Chondrocyte (in vitro differentiated cells): ENCODE measurements around the gene FTHL17. TPM values are rescaled to one million over a fixed set of nuclear protein-coding genes. Genes with fewer than 3 reads are reported as not detected.

ENCODE experiments used
- DNase-seq: peaks from one replicate; pipeline ENCODE4 v3.0.0; 2021; ENCODE audit warnings: mixed read lengths, low spot score
- H3K27ac Mint-ChIP-seq: one replicate; pipeline ENCODE4 v1.8.0; 2021; ENCODE audit warnings: mild to moderate bottlenecking, moderate library complexity, mixed read lengths; ENCODE audit not compliant: unreplicated experiment
- H3K27me3 Mint-ChIP-seq: 2 replicates; pipeline ENCODE4 v1.8.0; 2021; ENCODE audit warnings: low read depth, mixed read lengths
- H3K36me3 Mint-ChIP-seq: 2 replicates; pipeline ENCODE4 v1.8.0; 2021; ENCODE audit warnings: low read depth, mixed read lengths
- H3K4me1 Mint-ChIP-seq: 2 replicates; pipeline ENCODE4 v1.8.0; 2021; ENCODE audit warnings: low read depth, mild to moderate bottlenecking, mixed read lengths
- H3K4me3 Mint-ChIP-seq: one replicate; pipeline ENCODE4 v1.8.0; 2021; ENCODE audit warnings: mild to moderate bottlenecking, moderate library complexity, mixed read lengths; ENCODE audit not compliant: unreplicated experiment
- H3K9me3 Mint-ChIP-seq: 2 replicates; pipeline ENCODE4 v1.8.0; 2021; ENCODE audit warnings: low read depth, mixed read lengths
- total RNA-seq: library from RNA; stranded (reverse); gene quantifications from 3 replicates; pipeline ENCODE4 v1.2.1, GENCODE V29; 2021
- TF ChIP-seq, protein P1 (sequence below): fragments of 200-600 bp; sonication (generic); IDR thresholded peaks from 2 replicates; pipeline ENCODE4 v1.5.0; 2021; ENCODE audit warnings: antibody characterized with exemption, mild to moderate bottlenecking, moderate library complexity

The FTHL17 gene
- total RNA-seq, 1 donor from 2014 or later: not detected

DNA sequence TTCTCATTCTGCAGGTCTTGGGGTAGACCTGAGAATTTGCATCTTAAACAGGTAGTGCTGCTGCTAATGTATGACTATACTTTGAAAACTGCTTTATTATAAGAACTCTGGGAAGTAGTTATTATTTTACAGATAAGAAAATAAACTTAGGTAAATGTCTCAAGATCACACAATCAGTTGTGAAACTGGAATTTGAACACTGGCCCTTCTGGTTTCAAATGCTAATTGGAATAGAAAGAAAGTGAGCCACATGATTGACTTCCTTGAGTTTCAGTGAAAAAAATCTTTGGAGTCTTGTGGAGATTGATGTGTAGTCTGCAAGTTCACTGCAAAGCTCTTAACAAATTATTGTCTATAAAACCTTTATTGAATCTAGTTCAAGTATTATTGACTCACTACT, 44.5 kb downstream of the FTHL17 start:
- H3K9me3 Mint-ChIP-seq: peaks cover under 1% of the 10 kb centered on the region
- no peaks in the 10 kb centered on the region for H3K36me3 Mint-ChIP-seq
- H3K4me1 Mint-ChIP-seq: no peaks in the 10 kb centered on the region
- peaks cover 12% of the 10 kb centered on the region for H3K27me3 Mint-ChIP-seq
- H3K27ac Mint-ChIP-seq: no peak overlapping the region
- TF ChIP-seq, protein P1, sequence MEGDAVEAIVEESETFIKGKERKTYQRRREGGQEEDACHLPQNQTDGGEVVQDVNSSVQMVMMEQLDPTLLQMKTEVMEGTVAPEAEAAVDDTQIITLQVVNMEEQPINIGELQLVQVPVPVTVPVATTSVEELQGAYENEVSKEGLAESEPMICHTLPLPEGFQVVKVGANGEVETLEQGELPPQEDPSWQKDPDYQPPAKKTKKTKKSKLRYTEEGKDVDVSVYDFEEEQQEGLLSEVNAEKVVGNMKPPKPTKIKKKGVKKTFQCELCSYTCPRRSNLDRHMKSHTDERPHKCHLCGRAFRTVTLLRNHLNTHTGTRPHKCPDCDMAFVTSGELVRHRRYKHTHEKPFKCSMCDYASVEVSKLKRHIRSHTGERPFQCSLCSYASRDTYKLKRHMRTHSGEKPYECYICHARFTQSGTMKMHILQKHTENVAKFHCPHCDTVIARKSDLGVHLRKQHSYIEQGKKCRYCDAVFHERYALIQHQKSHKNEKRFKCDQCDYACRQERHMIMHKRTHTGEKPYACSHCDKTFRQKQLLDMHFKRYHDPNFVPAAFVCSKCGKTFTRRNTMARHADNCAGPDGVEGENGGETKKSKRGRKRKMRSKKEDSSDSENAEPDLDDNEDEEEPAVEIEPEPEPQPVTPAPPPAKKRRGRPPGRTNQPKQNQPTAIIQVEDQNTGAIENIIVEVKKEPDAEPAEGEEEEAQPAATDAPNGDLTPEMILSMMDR: no peak
- no peak overlapping the region for H3K4me3 Mint-ChIP-seq
- DNase-seq: no peak

DNA sequence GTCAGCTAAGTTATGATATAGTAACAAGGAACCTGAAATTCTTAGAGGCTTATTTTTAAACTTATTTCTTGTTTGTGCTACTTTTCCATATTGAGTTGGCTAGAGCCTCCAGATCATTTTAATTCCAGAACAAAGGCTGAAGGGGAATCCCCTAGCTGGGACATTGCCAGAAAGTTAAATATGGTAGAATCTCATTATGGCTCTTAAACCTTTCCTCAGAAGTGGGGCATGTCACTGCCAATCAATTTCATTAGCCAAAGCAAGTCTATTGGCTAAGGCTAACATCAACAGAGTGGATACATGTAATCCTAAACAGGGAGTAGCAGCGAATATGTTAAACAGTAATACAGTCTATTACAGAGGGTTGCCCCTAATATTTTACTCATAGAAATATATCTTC, 47.0 kb downstream of the FTHL17 start:
- Mint-ChIP-seq H3K4me1 (no peaks in the 10 kb centered on the region), H3K9me3 (peaks cover 4% of the 10 kb centered on the region), H3K36me3 (no peaks in the 10 kb centered on the region), H3K27ac (no peak overlapping the region), H3K27me3 (peaks cover 8% of the 10 kb centered on the region), H3K4me3 (no peak overlapping the region)
- TF ChIP-seq, protein P1: no peak
- DNase-seq: no peak

DNA sequence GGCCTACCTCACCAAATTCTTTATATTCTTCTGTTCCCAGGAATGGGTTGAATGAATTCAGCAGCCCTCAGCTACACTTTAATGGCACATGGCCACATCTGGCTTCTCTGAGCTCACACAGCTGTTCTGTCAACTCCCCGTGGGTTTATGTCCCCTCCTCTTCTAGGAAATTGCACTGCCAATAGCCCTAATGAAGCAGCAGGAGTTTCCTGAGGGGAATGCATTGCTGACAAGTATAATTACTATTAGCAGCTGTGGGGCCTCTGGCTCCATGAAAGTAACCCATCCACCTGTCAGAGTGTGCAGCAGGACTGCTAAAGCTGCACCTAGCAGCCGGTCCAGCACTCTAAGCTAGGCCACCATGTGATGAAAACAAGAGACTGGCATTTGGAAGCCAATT, 50.3 kb downstream of the FTHL17 start:
- Mint-ChIP-seq H3K36me3 (no peaks in the 10 kb centered on the region), H3K4me3 (no peak overlapping the region), H3K4me1 (no peaks in the 10 kb centered on the region), H3K27me3 (no peaks in the 10 kb centered on the region), H3K27ac (no peak overlapping the region), H3K9me3 (peaks cover 10% of the 10 kb centered on the region)
- TF ChIP-seq, protein P1: no peak
- no peak for DNase-seq

Other genes with a start within 250 kb of the FTHL17 start
- 9.2 to 10.5 TPM (median 9.8 TPM) in 3 replicates for gene TAB3, start 182.8 kb downstream of the FTHL17 start, total RNA-seq